ENCODE results near the gene SLC43A2.

Gene SLC43A2

DNA sequence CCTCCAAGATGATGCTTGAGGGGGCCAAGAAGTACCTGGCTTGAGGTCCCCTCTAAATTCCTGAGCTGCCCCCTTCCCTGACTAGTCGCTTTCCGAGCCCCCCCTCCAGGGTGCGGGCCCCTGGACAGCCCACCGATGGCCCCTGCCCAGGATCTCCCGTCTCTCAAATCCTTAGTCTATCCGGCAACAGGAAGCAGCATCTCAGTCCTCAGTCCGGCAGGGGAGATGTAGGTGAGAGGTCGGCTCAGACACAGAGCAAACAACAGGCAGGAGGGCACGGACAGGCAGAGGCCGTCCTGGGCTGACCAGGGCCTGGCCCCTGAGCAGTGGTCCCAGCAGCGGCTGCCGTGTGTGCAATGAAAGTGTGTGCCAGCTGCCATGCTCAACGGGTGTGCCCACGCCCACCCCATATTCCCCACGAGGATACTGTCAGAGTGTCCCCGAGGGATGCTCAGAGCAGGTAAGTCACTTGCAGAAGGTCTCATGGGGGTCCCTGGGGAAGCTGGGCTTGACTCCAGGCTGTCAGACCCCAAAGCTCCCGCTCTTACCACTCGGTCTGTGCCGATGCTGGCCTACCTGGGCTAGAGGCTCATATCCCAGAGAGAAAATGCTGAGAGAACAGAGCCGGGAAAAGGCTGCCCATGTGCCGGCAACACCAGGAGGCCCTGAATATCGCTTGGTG is 7.2 kb downstream of the SLC43A2 start:
- no peak for DNase-seq

- no peak for DNase-seq
Observed at GRCh38 chr17:1620486-1620885, 8.1 kb downstream of the SLC43A2 start.

GRCh38 chr17:1617620-1618174 is 10.9 kb downstream of the SLC43A2 start:
- DNase-seq, result no peak

- no peak for DNase-seq
Observed at GRCh38 chr17:1616101-1616500, 12.5 kb downstream of the SLC43A2 start.

GRCh38 chr17:1612400-1612799 is 16.2 kb downstream of the SLC43A2 start:
- no peak for DNase-seq

DNA sequence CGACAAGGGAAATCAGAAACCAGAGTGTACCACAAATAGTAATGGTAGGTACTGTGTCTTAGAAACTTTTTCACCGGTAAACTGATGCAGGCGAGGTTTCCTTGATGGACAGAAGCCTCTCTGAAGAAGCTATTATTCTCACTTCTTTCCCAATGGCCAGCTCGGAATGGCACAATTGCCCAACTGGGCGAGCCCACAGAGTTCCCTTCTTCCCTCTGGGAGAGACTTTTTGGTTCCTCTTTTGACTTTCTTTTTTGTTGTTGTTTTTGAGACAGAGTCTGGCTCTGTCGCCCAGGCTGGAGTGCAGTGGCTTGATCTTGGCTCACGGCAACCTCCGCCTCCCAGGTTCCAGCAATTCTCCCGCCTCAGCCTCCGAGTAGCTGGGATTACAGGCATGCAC is 16.9 kb downstream of the SLC43A2 start:
- DNase-seq, result no peak

DNA sequence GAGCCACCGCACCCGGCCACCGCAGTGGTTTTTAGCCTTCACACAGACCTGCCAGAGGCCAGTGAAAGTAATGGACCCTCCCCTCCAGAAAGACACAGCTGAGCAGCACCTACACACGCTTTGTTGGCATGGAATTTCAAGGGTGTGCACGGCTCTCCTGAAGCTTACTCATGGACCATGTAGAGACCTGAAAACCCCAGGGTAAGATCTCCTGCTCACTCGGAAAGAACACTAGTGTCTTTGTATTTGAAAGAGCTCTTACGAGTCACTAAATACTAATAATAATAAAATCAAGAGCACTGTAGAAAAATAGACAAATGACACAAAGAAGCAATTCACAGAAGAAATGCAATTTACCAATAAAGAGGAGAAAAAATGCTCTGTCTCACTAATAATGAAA is 20.0 kb downstream of the SLC43A2 start:
- DNase-seq, result no peak

DNA sequence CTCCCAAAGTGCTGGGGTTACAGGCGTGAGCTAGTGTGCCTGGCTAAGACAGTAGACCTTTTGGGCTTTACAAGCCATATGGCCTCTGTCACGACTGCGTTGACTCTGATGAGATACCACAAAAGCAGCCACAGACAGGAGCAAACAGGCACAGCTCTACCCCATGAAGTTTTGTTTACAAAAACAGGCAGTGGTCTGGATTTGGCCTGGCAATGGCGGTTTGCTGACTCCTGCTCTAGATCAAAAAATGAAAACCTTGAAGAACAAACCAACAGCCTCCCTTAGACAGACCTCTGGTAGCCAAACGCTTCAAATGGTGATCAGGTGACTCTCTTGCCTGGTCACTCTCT is 20.7 kb downstream of the SLC43A2 start:
- no peak for DNase-seq

DNA sequence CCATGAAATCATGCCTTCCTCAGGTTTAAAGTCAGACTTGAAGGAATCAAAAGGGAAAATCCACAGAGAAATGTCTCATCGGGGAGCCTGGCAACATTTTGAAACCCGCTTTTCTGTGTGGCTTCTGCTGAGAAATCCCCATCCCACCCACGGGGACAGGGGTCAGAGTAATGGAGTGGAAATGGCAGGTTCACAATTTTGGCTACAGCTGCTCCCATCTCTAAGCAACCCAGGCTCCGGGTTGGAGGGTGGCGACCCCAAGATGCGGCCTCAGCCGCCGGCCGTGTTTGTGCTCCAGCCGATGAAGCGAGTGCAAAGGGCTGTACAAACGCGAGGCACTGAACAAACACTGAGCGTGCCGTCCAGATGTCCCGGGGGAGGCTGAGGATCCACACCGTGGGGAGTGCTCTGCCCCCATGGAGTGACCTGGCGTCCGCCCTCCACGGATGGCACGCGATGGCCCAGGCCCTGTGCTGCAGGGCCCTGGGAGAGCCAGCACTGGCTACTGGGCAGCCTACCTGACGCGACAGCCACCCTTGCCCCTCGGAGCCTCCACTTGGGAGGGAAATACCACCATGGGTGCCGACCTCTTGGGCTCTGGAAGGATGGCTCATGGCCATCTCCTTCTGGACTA is 22.2 kb downstream of the SLC43A2 start:
- no peak for DNase-seq

GRCh38 chr17:1605681-1606351 is 22.8 kb downstream of the SLC43A2 start:
- no peak for DNase-seq

DNA sequence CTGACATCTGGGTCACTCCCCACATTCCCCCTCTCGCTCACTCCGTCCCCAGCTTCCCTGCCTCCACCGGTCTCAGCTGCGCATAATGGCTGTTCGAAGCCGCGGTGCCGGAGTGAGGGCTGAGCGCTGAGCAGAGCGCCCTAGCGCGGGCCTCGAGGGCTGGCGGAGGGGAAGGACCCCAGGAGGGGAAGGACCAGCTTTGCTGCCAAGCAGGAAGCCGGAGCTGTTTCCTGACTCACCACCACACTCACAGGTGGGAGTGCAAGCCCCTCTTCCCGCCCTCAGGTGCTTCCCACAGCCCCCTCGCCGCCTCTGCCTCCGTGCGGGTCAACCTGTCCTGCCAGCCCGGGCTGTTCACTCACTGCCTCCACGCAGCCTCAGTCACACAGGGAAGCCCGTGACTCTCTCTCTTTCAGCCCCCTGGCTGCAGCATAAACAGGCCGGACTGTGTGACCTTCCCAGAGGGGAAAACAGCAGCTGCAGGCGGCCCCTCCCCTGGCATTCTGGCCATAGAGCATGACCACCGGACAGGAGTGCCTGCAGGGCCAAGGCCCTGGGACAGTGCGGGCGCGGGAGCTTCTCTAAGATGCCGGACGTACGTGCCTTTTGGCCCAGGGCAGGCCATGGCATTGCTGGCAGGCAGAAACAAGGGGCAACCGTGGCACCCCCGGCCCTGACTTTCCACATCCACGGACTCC is 23.7 kb downstream of the SLC43A2 start:
- no peak for DNase-seq

- no peak for DNase-seq
Observed at GRCh38 chr17:1601571-1601970, 27.1 kb downstream of the SLC43A2 start.

DNA sequence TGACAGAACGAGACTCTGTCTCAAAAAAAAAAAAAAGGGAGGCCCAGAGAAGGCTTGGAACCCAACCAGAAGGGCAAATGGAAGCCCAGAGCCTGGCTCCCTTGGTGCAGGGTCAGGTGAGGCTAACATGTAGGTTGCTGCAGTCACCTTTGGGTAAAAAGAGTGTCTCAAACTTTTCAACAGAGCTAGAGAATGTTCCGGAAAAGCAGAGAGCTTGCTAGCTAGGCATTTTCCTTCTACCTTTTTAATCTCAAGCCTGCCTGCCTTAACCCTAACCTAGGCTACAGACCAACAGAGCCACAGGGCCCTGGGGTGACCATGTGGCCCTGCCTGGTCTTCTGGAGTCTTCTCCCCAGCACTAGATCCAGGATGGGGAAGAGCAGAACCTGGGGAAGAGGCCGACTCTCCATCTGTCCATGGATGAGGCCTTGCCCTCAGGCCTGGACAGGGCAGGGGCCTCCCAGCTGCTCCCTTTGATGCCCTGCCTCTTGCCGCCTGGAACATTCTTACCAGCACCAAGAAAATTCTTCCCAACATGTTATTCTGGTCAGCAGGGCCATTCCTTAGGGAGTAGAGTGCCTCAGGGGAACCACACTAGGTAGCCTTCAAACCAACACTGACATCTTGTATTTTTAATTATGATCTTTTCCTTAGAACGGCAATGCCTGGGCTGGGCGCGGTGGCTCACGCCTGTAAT is 30.1 kb downstream of the SLC43A2 start:
- DNase-seq, result no peak

- DNase-seq, result no peak
Observed at GRCh38 chr17:1597861-1598342, 30.7 kb downstream of the SLC43A2 start.

DNA sequence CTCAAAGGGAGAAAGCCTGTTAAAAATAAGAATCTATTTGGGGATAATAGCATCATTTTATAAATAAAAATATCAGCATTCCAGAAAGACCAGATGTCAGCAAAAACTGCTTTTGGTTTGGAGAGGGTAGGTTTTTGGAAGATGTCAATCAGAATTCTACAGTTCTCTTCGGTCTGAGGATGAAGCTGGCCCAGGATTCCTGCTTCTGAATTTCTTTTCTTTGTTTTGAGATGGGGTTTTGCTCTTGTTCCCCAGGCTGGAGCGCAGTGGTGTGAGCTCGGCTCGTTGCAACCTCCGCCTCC is 35.1 kb downstream of the SLC43A2 start:
- DNase-seq, result no peak

DNA sequence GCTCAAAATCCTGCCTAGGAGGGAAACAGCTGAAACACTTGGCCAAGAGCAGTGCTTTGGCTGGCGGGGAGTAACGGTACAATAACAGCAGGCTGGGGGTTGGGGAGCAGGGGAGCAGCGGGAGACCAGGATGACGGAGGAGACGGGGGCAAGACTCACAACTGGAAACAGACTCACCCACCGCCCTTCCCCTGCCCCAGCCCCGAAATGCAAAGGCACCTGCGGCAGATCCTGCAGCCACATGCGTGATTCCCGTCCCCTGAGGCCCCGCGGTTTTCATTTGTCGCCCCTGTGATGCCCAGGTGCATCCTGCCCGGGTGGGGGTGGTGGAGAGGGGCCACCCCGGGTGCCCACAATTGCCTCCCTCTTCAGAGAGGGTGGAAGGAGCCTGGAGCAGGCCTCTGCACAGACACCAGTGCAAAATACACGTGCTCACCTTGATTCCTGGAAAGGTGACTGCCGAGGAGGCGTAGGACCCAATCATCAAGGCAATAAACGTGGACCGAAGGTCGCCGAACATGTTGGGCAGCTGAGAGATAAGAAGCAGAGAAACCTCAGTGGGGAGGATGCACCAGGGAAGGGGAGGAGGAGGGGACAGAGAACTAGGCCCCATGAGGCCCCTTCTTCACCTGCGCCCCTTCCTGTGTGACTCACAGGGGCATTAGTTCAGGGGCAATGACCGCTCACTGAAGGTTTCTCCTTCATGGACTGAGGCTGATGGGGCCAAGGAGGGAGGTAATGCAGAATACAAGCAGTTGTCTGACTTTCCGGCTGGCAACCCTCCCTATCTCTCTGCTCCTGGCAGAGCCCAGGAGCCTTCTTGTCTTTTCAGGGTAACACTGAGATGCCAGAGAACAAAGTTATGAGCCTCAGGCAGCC is 35.6 kb downstream of the SLC43A2 start:
- no peak for DNase-seq

DNA sequence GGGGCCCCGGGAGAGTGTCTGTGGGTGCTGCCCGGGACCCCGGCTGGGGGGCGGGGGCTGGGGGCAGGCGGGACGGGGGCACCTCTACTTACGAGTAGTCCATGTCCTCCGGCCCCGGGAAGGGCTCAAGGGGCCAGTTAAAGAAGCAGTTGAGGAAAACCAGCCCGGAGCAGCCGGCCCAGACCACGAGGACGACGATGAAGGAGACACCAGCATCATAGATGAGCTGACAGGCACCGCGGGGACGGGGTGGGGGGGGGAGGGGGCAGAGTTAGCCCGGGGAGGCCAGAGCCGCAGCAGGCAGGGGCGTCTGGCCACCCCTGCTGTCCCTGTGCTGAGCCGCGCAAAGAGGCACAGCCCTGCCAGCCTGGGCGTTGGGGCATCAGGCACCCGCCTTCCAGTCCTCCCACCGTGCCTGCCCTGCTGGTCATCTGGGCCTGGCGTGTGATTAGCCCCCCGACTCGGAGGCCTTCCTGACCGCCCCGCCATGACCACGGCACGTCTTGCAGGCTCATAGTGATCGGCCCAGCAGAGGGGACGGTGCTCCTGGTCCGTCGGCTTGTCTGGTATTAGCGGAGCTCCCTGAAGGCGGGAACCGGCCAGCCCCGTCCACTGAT is 37.1 kb downstream of the SLC43A2 start:
- no peak for DNase-seq

DNA sequence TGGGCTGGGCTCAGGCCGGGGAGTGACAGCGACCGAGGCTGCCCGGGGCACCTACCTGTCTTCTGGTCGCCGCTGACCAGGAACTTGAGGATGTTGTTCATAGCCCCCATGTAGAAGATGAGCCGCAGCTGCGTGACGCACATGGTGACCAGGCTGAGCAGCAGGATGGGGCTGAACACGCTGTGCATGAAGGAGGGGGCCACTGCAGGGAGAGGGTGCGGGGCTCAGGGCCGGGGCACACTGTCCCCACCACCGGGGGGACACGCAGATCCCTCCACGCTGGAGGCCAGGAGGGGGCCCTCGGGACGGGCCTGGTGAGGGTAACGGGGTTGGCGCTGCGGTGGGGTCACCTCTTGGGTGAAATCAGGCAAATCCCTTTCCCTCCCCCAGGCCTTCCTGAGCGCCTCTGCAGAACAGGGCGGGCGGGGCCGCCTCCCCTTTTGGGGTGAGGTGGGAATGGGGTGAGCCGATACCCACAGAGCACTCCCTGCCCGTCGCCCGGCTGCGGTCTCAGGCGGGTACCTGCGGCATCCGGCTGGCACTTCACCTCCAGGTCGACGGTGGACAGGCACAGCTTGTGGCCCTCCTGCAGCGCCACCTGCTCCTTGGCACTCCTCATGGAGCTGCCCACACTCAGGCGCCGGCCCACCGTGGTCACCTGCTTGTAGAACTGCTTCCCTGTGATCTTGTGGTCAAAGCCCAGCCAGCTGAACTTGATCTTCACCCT is 37.7 kb downstream of the SLC43A2 start:
- no peak for DNase-seq

GRCh38 chr17:1590029-1590746 is 38.4 kb downstream of the SLC43A2 start:
- no peak for DNase-seq

All from activated CD4-positive, alpha-beta T cell treated with anti-CD3 and anti-CD28 coated beads for 1 hour (primary cell).